OCI-LY1 (cell line): ENCODE results near the gene HBE1.
"Not testable (repeated sequence)": the region's sequence is repeated elsewhere in the genome, so short reads cannot be mapped to it uniquely, and the experiment has no call there.

ENCODE experiments used
- H2AFZ ChIP-seq: fragments of 200-600 bp; sonication (generic), shearing (Covaris generic); 2 replicates; pipeline ENCODE4 v1.6.0; 2014; ENCODE audit warnings: antibody characterized with exemption, mild to moderate bottlenecking, low read length
- H3F3A ChIP-seq: fragments of 200-600 bp; sonication (generic), shearing (Covaris generic); 2 replicates; pipeline ENCODE4 v1.6.0; 2014; ENCODE audit warnings: mild to moderate bottlenecking, antibody characterized with exemption, low read length, moderate library complexity; ENCODE audit not compliant: insufficient read depth
- H3K27ac ChIP-seq: fragments of 200-600 bp; sonication (generic); 2 replicates; pipeline ENCODE4 v1.5.1; 2014; ENCODE audit warnings: low read length, mixed run types, mild to moderate bottlenecking, low read depth; ENCODE audit not compliant: poor library complexity, severe bottlenecking
- H3K27me3 ChIP-seq: fragments of 200-600 bp; sonication (generic); 2 replicates; pipeline ENCODE4 v1.6.0; 2014; ENCODE audit warnings: antibody characterized with exemption, mild to moderate bottlenecking, low read length, moderate library complexity; ENCODE audit not compliant: insufficient read depth
- H3K36me3 ChIP-seq: fragments of 200-600 bp; sonication (generic); 2 replicates; pipeline ENCODE4 v1.6.1; 2014; ENCODE audit warnings: mild to moderate bottlenecking, antibody characterized with exemption, low read length, moderate library complexity, mixed read lengths; ENCODE audit not compliant: insufficient read depth
- H3K4me1 ChIP-seq: fragments of 200-600 bp; sonication (generic); 2 replicates; pipeline ENCODE4 v1.5.1; 2014; ENCODE audit warnings: mild to moderate bottlenecking, low read length, moderate library complexity; ENCODE audit not compliant: insufficient read depth, severe bottlenecking
- H3K4me2 ChIP-seq: fragments of 200-600 bp; sonication (generic), shearing (Covaris generic); 2 replicates; pipeline ENCODE4 v1.6.1; 2014; ENCODE audit warnings: low read length
- H3K4me3 ChIP-seq: fragments of 200-600 bp; sonication (generic); 2 replicates; pipeline ENCODE4 v1.5.1; 2014; ENCODE audit warnings: low read length, low read depth, mild to moderate bottlenecking, mixed read lengths; ENCODE audit not compliant: poor library complexity, severe bottlenecking
- H3K79me2 ChIP-seq: fragments of 200-600 bp; shearing (Covaris generic); 2 replicates; pipeline ENCODE4 v1.6.1; 2016; ENCODE audit warnings: mixed run types, low read length, mixed read lengths; ENCODE audit not compliant: insufficient read depth
- H3K9ac ChIP-seq: fragments of 200-600 bp; sonication (generic), shearing (Covaris generic); 2 replicates; pipeline ENCODE4 v1.6.1; 2014; ENCODE audit warnings: mild to moderate bottlenecking, low read length, mixed read lengths
- H3K9me2 ChIP-seq: fragments of 200-600 bp; sonication (generic), shearing (Covaris generic); 2 replicates; pipeline ENCODE4 v1.6.1; 2014; ENCODE audit warnings: low read depth, mild to moderate bottlenecking, low read length, mixed read lengths
- H3K9me3 ChIP-seq: fragments of 200-600 bp; shearing (Covaris generic); 2 replicates; pipeline ENCODE4 v1.6.1; 2014; ENCODE audit warnings: low read length, mixed read lengths
- H4K20me1 ChIP-seq: fragments of 200-600 bp; sonication (generic), shearing (Covaris generic); 2 replicates; pipeline ENCODE4 v1.6.0; 2016; ENCODE audit warnings: mild to moderate bottlenecking, low read length; ENCODE audit not compliant: insufficient read depth
- EZH2 ChIP-seq: fragments of 200-600 bp; sonication (generic), shearing (Covaris generic); IDR thresholded peaks from 2 replicates; pipeline ENCODE4 v1.8.0; 2017; ENCODE audit warnings: borderline replicate concordance, mixed run types, mild to moderate bottlenecking, antibody characterized with exemption, low read length, moderate library complexity, mixed read lengths
- TF ChIP-seq, protein P1 (sequence below): fragments of 200-600 bp; sonication (generic), shearing (Covaris generic); IDR thresholded peaks from 2 replicates; pipeline ENCODE4 v1.5.1; 2017; ENCODE audit warnings: mild to moderate bottlenecking, antibody characterized with exemption, low read length, moderate library complexity, mixed read lengths

Gene HBE1

GRCh38 chr11:5297721-5298323, 28.1 kb upstream of the HBE1 start:
- H3K4me3 ChIP-seq = no peak overlapping the region
- no peak for TF ChIP-seq EZH2
- TF ChIP-seq, protein P1, sequence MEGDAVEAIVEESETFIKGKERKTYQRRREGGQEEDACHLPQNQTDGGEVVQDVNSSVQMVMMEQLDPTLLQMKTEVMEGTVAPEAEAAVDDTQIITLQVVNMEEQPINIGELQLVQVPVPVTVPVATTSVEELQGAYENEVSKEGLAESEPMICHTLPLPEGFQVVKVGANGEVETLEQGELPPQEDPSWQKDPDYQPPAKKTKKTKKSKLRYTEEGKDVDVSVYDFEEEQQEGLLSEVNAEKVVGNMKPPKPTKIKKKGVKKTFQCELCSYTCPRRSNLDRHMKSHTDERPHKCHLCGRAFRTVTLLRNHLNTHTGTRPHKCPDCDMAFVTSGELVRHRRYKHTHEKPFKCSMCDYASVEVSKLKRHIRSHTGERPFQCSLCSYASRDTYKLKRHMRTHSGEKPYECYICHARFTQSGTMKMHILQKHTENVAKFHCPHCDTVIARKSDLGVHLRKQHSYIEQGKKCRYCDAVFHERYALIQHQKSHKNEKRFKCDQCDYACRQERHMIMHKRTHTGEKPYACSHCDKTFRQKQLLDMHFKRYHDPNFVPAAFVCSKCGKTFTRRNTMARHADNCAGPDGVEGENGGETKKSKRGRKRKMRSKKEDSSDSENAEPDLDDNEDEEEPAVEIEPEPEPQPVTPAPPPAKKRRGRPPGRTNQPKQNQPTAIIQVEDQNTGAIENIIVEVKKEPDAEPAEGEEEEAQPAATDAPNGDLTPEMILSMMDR = no peak

DNA sequence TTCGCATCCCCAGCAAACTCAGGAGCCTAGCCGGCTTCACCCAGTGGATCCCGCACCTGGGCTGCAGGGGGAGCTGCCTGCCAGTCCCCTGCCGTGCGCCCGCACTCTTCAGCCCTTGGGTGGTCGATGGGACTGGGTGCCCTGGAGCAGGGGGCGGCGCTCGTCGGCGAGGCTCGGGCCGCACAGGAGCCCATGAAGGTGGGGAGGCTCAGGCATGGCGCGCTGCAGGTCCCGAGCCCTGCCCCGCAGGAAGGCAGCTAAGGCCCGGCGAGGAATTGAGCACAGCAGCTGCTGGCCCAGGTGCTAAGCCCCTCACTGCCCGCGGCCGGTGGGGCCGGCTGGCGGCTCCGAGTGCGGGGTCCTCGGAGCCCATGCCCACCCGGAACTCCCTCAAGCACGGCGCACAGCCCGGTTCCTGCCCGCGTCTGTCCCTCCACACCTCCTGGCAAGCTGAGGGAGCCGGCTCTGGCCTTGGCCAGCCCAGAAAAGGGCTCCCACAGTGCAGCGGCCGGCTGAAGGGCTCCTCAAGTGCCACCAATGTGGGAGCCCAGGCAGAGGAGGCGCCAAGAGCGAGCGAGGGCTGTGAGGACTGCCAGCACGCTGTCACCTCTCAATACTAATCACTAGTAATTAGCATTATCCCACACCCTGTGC, 24.7 kb upstream of the HBE1 start:
- not testable (repeated sequence) for H2AFZ ChIP-seq, H3K9ac ChIP-seq, H3K9me2 ChIP-seq, H3K4me1 ChIP-seq, H3F3A ChIP-seq, H4K20me1 ChIP-seq, H3K4me3 ChIP-seq, H3K36me3 ChIP-seq, H3K27ac ChIP-seq, H3K27me3 ChIP-seq, H3K4me2 ChIP-seq, H3K9me3 ChIP-seq, H3K79me2 ChIP-seq

More at GRCh38 chr11:5297721-5298323, 28.1 kb upstream of the HBE1 start:
- Histone ChIP-seq H3K27me3 (no peaks in the 10 kb centered on the region), H3K4me1 (no peaks in the 10 kb centered on the region), H3K4me2 (no peak overlapping the region), H4K20me1 (no peaks in the 10 kb centered on the region), H3K36me3 (no peaks in the 10 kb centered on the region), H3F3A (no peaks in the 10 kb centered on the region), H3K9me2 (no peaks in the 10 kb centered on the region), H3K9ac (no peak overlapping the region), H2AFZ (no peak overlapping the region), H3K27ac (no peak overlapping the region), H3K9me3 (no peaks in the 10 kb centered on the region), H3K79me2 (no peaks in the 10 kb centered on the region)

GRCh38 chr11:5293028-5293427, 23.3 kb upstream of the HBE1 start:
- Histone ChIP-seq H3K9me3 (no peaks in the 10 kb centered on the region), H3K9ac (no peak overlapping the region), H3K9me2 (no peaks in the 10 kb centered on the region), H4K20me1 (no peaks in the 10 kb centered on the region), H3K27ac (no peak overlapping the region), H3K4me1 (no peaks in the 10 kb centered on the region), H2AFZ (no peak overlapping the region), H3K4me2 (no peak overlapping the region), H3K79me2 (no peaks in the 10 kb centered on the region), H3K36me3 (no peaks in the 10 kb centered on the region), H3F3A (no peaks in the 10 kb centered on the region), H3K27me3 (no peaks in the 10 kb centered on the region), H3K4me3 (no peak overlapping the region)
- TF ChIP-seq, protein P1 = no peak
- no peak for TF ChIP-seq EZH2
